HepG2 (cell line): ENCODE measurements around the gene TRIO. TPM values are rescaled to one million over a fixed set of nuclear protein-coding genes. Genes with fewer than 3 reads are reported as not detected.

Experiments
- ATAC-seq: fragments of 200-7000 bp; cut with Tn5 transposase; 3 replicates; pipeline ENCODE4 v1.9.1; 2020; ENCODE audit warnings: mild to moderate bottlenecking, moderate library complexity
- BruUV-seq: library from RNA; stranded (reverse); fragments of 400-500 nt; replicated peaks from 2 replicates; lab custom pipeline; 2021; lab: Mats Ljungman, UMichigan
- CTCF ChIA-PET: fragments of 300-600 bp; formaldehyde crosslinking; extraction: SDS; loops from one replicate; lab custom pipeline; 2021; ENCODE audit warnings: low total read pairs, inconsistent platforms, low intra/inter-chr PET ratio; lab: Yijun Ruan, JAX
- POLR2A ChIA-PET: fragments of 350-600 bp; sonication (Branson Sonifier 250); formaldehyde crosslinking; loops from one replicate; lab custom pipeline; 2020; ENCODE audit warnings: antibody characterized with exemption, inconsistent platforms; lab: Yijun Ruan, JAX
- DNase-seq: peaks from one replicate; pipeline ENCODE4 v3.0.0-alpha.2; 2015; ENCODE audit warnings: low spot score
- FAIRE-seq: peaks from 3 replicates; lab custom pipeline; 2011; peaks lifted over from hg19 to GRCh38; lab: Jason Lieb, UNC
- H2AFZ ChIP-seq: one replicate; pipeline ENCODE4 v1.6.1; 2011; ENCODE audit warnings: low read length, inconsistent platforms
- H3K27ac ChIP-seq: fragments of 300-600 bp; 3 replicates; pipeline ENCODE4 v1.8.0; 2011; ENCODE audit warnings: mixed run types, mild to moderate bottlenecking, mixed read lengths, low read length, inconsistent platforms; ENCODE audit not compliant: insufficient read depth; ENCODE audit errors: extremely low read length
- H3K27me3 ChIP-seq, 2 experiments: fragments of 200-600 bp in 1 of 2; 2 replicates in 1 of 2; 3 replicates in 1 of 2; pipeline versions ENCODE4 v1.6.0 to v1.8.0; 2011; ENCODE audit warnings: low read length in 2 of 2, mild to moderate bottlenecking in 2 of 2, moderate library complexity in 2 of 2, inconsistent platforms in 1 of 2; ENCODE audit not compliant: insufficient read depth in 2 of 2, control insufficient read depth in 1 of 2
- H3K36me3 ChIP-seq, 2 experiments: fragments of 200-600 bp in 1 of 2; replicated peaks in 1 of 2; 2 replicates in 1 of 2; 3 replicates in 1 of 2; pipeline versions ENCODE4 v1.5.1 to v1.8.0; 2011; ENCODE audit warnings: low read length in 2 of 2, inconsistent platforms in 1 of 2; ENCODE audit not compliant: insufficient read depth in 2 of 2, control insufficient read depth in 1 of 2
- H3K4me1 ChIP-seq: 2 replicates; pipeline ENCODE4 v1.5.1; 2012; ENCODE audit warnings: low read length, inconsistent platforms; ENCODE audit not compliant: insufficient read depth
- H3K4me2 ChIP-seq: 2 replicates; pipeline ENCODE4 v1.6.0; 2011; ENCODE audit warnings: low read depth, low read length, inconsistent platforms
- H3K4me3 ChIP-seq, 3 experiments: fragments of 200-600 bp in 1 of 3; sonication (generic), shearing (Covaris generic) in 1 of 3; replicated peaks in 1 of 3; 2 replicates each; pipeline ENCODE4 v1.5.1; 2011 to 2016; ENCODE audit warnings: low read length in 3 of 3, inconsistent platforms in 2 of 3, low read depth in 2 of 3, mild to moderate bottlenecking in 2 of 3, control low read depth in 1 of 3, mixed read lengths in 1 of 3; ENCODE audit not compliant: insufficient read depth in 1 of 3
- H3K79me2 ChIP-seq: one replicate; pipeline ENCODE4 v1.6.1; 2011; ENCODE audit warnings: low read length, inconsistent platforms; ENCODE audit not compliant: insufficient read depth
- H3K9ac ChIP-seq: 2 replicates; pipeline ENCODE4 v1.6.0; 2011; ENCODE audit warnings: mild to moderate bottlenecking, low read depth, low read length, inconsistent platforms; ENCODE audit not compliant: insufficient read depth
- H3K9me3 ChIP-seq: 2 replicates; pipeline ENCODE4 v1.5.1; 2012; ENCODE audit warnings: mild to moderate bottlenecking, low read length
- H4K20me1 ChIP-seq: 2 replicates; pipeline ENCODE4 v1.6.0; 2011; ENCODE audit warnings: inconsistent platforms, mild to moderate bottlenecking, low read length, moderate library complexity; ENCODE audit not compliant: insufficient read depth
- GFI1 ChIP-seq: sonication (generic); formaldehyde crosslinking; IDR thresholded peaks from 2 replicates; pipeline ENCODE4 v1.5.0; 2020; ENCODE audit warnings: missing genetic modification reagents, mild to moderate bottlenecking, borderline replicate concordance
- HNF4G ChIP-seq, 2 experiments: sonication (generic) in 1 of 2; formaldehyde crosslinking in 1 of 2; IDR thresholded peaks; 2 replicates each; pipeline versions ENCODE4 v1.4.0 to v1.6.1; 2011 to 2020; ENCODE audit warnings: borderline replicate concordance in 2 of 2, low read depth in 2 of 2, mild to moderate bottlenecking in 2 of 2, low read length in 1 of 2, missing genetic modification reagents in 1 of 2, moderate library complexity in 1 of 2
- KDM6A ChIP-seq: IDR thresholded peaks from 2 replicates; pipeline ENCODE4 v1.6.1; 2016; ENCODE audit warnings: low read depth
- LRRFIP1 ChIP-seq: sonication (generic); formaldehyde crosslinking; conservative IDR thresholded peaks from 2 replicates; pipeline ENCODE4 v1.4.0; 2020; ENCODE audit warnings: missing genetic modification reagents
- PBX2 ChIP-seq: IDR thresholded peaks from 2 replicates; pipeline ENCODE4 v1.6.1; 2016; ENCODE audit warnings: control low read depth
- PRDM15 ChIP-seq: sonication (generic); formaldehyde crosslinking; IDR thresholded peaks from 2 replicates; pipeline ENCODE4 v1.4.0; 2020; ENCODE audit warnings: missing genetic modification reagents
- RXRB ChIP-seq: IDR thresholded peaks from 2 replicates; pipeline ENCODE4 v1.6.1; 2016; ENCODE audit warnings: borderline replicate concordance, missing genetic modification reagents, missing compliant biosample characterization
- ZMAT5 ChIP-seq: sonication (generic); formaldehyde crosslinking; IDR thresholded peaks from 2 replicates; pipeline ENCODE4 v1.5.0; 2020; ENCODE audit warnings: mild to moderate bottlenecking, low read depth, missing genetic modification reagents, borderline replicate concordance
- ZNF460 ChIP-seq: sonication (generic); formaldehyde crosslinking; IDR thresholded peaks from 2 replicates; pipeline ENCODE4 v1.5.1; 2020; ENCODE audit warnings: missing genetic modification reagents, mild to moderate bottlenecking, borderline replicate concordance
- ZNF530 ChIP-seq: sonication (generic); formaldehyde crosslinking; IDR thresholded peaks from 2 replicates; pipeline ENCODE4 v1.5.0; 2020; ENCODE audit warnings: low read depth, mild to moderate bottlenecking, missing genetic modification reagents
- ZNF598 ChIP-seq: sonication (generic); formaldehyde crosslinking; IDR thresholded peaks from 2 replicates; pipeline ENCODE4 v1.5.1; 2020; ENCODE audit warnings: mild to moderate bottlenecking, missing genetic modification reagents, borderline replicate concordance
- ZNF780A ChIP-seq: sonication (generic); formaldehyde crosslinking; IDR thresholded peaks from 2 replicates; pipeline ENCODE4 v1.8.0; 2022; ENCODE audit warnings: mild to moderate bottlenecking, missing genetic modification reagents, moderate library complexity
- WGBS: methylation state at CpG from one replicate; pipeline ENCODE4 v1.1.6; 2017; ENCODE audit warnings: low lambda C conversion rate; 5-methylcytosine and 5-hydroxymethylcytosine counted together
- in situ Hi-C: cut with HindIII; loops from 2 replicates; pipeline ENCODE4 v1.10.0; 2017; ENCODE audit warnings: low pct_unique_long_range_greater_than_20kb; ENCODE audit not compliant: extremely low pct_ligation_motif_present
- intact Hi-C: fragments of 100-400 bp; cut with micrococcal nuclease; formaldehyde crosslinking; loops from one replicate; pipeline ENCODE4 v1.10.0; 2022; ENCODE audit not compliant: unreplicated experiment
- polyA plus RNA-seq, 8 experiments: library from polyadenylated mRNA; depleted of rRNA in 3 of 8; stranded (reverse) in 7 of 8; unstranded in 1 of 8; fragments of >200 nt; fragmentation: Illumina TruSeq in 4 of 8; extraction: Trizol in 4 of 8; gene quantifications; 2 replicates each; pipeline versions ENCODE4 v1.2.1 to v1.2.3, GENCODE V29; 2011 to 2016; ENCODE audit warnings: low read depth in 4 of 8, missing spikeins in 1 of 8, mixed read lengths in 1 of 8; ENCODE audit not compliant: insufficient read depth in 1 of 8
- total RNA-seq, 5 experiments: library from RNA; depleted of rRNA; stranded (reverse); fragments of >200 nt; fragmentation: Illumina TruSeq; extraction: Trizol; gene quantifications; 2 replicates each; pipeline ENCODE4 v1.2.3, GENCODE V29; 2016; ENCODE audit warnings: low read depth in 1 of 5

Gene TRIO
- total and polyA plus RNA-seq, 2 of the 13 experiments (the other 11 are each of a cell fraction or from before 2014, with no cell fraction given): 45.2 to 45.9 TPM

GRCh38 chr5:14358536-14358935 is 215.4 kb downstream of the TRIO start:
- Histone ChIP-seq H4K20me1 (no peaks in the 10 kb centered on the region), H3K4me1 (no peaks in the 10 kb centered on the region), H3K4me3 (no peak overlapping the region), H3K9me3 (no peaks in the 10 kb centered on the region), H3K4me2 (no peak overlapping the region), H3K27me3 (no peaks in the 10 kb centered on the region), H3K9ac (no peak overlapping the region), H3K36me3 (peaks cover 20 to 43% of the 10 kb centered on the region in 2 experiments), H2AFZ (no peak overlapping the region), H3K27ac (no peak overlapping the region), H3K79me2 (no peaks in the 10 kb centered on the region)
- DNase-seq: no peak
- in situ Hi-C loops (no loop called here), intact Hi-C loops (no loop called here)
- FAIRE-seq: no peak
- ChIA-PET POLR2A (no interaction called here), CTCF (no interaction called here)
- ATAC-seq: no peak
- WGBS: 97% methylated on average over 7 of the region's 7 CpGs
- BruUV-seq: no TSS peak
- no peak for TF ChIP-seq LRRFIP1 (CRISPR knock-in tag)
- TF ChIP-seq PBX2 (CRISPR knock-in tag): no peak
- no peak for TF ChIP-seq HNF4G (IDR thresholded peaks at IDR 0.05; ENCODE audit: borderline replicate concordance, low read depth, low read length)
- no peak for TF ChIP-seq HNF4G (CRISPR knock-in tag; IDR thresholded peaks at IDR 0.05; ENCODE audit: borderline replicate concordance, low read depth)
- no peak for TF ChIP-seq ZNF460 (CRISPR knock-in tag)
- TF ChIP-seq RXRB (CRISPR knock-in tag): no peak
- TF ChIP-seq ZNF780A (CRISPR knock-in tag): no peak
- TF ChIP-seq ZMAT5 (CRISPR knock-in tag): no peak
- TF ChIP-seq ZNF598 (CRISPR knock-in tag): no peak
- no peak for TF ChIP-seq PRDM15
- TF ChIP-seq GFI1 (CRISPR knock-in tag): no peak
- TF ChIP-seq KDM6A (CRISPR knock-in tag): no peak
- TF ChIP-seq ZNF530 (CRISPR knock-in tag): no peak
